K562 (cell line): ENCODE measurements around the gene SLC4A5. TPM values are rescaled to one million over a fixed set of nuclear protein-coding genes. Genes with fewer than 3 reads are reported as not detected.

Experiments
- ATAC-seq: fragments of 200-7000 bp; cut with Tn5 transposase; 3 replicates; pipeline ENCODE4 v1.9.1; 2020; ENCODE audit warnings: moderate library complexity
- BruUV-seq: library from RNA; stranded (reverse); fragments of 400-500 nt; replicated peaks from 2 replicates; lab custom pipeline; 2021; lab: Mats Ljungman, UMichigan
- CTCF ChIA-PET: fragments of 300-600 bp; formaldehyde crosslinking; extraction: SDS; loops from one replicate; lab custom pipeline; 2021; ENCODE audit warnings: low intra/inter-chr PET ratio; lab: Yijun Ruan, JAX
- POLR2A ChIA-PET: fragments of 300-600, 350-650 bp; sonication (Branson Sonifier 250); formaldehyde crosslinking; extraction: SDS; loops from one replicate; lab custom pipeline; 2021; ENCODE audit warnings: antibody characterized with exemption, inconsistent platforms; lab: Yijun Ruan, JAX
- DNase-seq, 4 experiments: peaks; one replicate each; pipeline versions ENCODE4 v3.0.0 to v3.0.0-alpha.2; 2011 to 2018; ENCODE audit warnings: low spot score in 3 of 4, mixed read lengths in 3 of 4; ENCODE audit errors: extremely low read depth in 1 of 4
- FAIRE-seq: peaks from 2 replicates; lab custom pipeline; 2011; peaks lifted over from hg19 to GRCh38; lab: Jason Lieb, UNC
- H2AFZ ChIP-seq: 2 replicates; pipeline ENCODE4 v1.6.0; 2011; ENCODE audit warnings: low read depth, low read length, control low read depth, inconsistent platforms
- H3K27ac ChIP-seq: fragments of 200-600 bp; 3 replicates; pipeline ENCODE4 v1.8.0; 2011; ENCODE audit warnings: low read depth, mild to moderate bottlenecking, control low read depth, inconsistent platforms, low read length, moderate library complexity, mixed read lengths; ENCODE audit errors: extremely low read depth
- H3K27me3 ChIP-seq, 2 experiments: fragments of 300-600 bp in 1 of 2; 2 replicates in 1 of 2; 3 replicates in 1 of 2; pipeline versions ENCODE4 v1.6.0 to v1.8.0; 2011; ENCODE audit warnings: inconsistent platforms in 2 of 2, low read length in 2 of 2, mild to moderate bottlenecking in 1 of 2, mixed read lengths in 1 of 2, moderate library complexity in 1 of 2; ENCODE audit not compliant: control insufficient read depth in 2 of 2, insufficient read depth in 2 of 2
- H3K36me3 ChIP-seq: fragments of 300-600 bp; 3 replicates; pipeline ENCODE4 v1.8.0; 2011; ENCODE audit warnings: mild to moderate bottlenecking, low read length, inconsistent platforms; ENCODE audit not compliant: control insufficient read depth, insufficient read depth
- H3K4me1 ChIP-seq, 2 experiments: fragments of 200-600 bp in 1 of 2; replicated peaks in 1 of 2; 2 replicates in 1 of 2; 3 replicates in 1 of 2; pipeline versions ENCODE4 v1.5.1 to v1.8.0; 2011; ENCODE audit warnings: inconsistent platforms in 2 of 2, low read length in 2 of 2, mild to moderate bottlenecking in 1 of 2, mixed read lengths in 1 of 2, moderate library complexity in 1 of 2; ENCODE audit not compliant: control insufficient read depth in 2 of 2, insufficient read depth in 2 of 2
- H3K4me2 ChIP-seq: 2 replicates; pipeline ENCODE4 v1.6.1; 2011; ENCODE audit warnings: low read length, control low read depth, inconsistent platforms, mixed read lengths; ENCODE audit not compliant: insufficient read depth
- H3K4me3 ChIP-seq: fragments of 200-600 bp; sonication (generic), shearing (Covaris generic); 2 replicates; pipeline ENCODE4 v1.5.1; 2016; ENCODE audit warnings: control low read depth, inconsistent platforms
- H3K79me2 ChIP-seq: fragments of 200-600 bp; 3 replicates; pipeline ENCODE4 v1.8.0; 2011; ENCODE audit warnings: low read length, inconsistent platforms; ENCODE audit not compliant: control insufficient read depth, insufficient read depth
- H3K9ac ChIP-seq, 2 experiments: 2 replicates each; pipeline versions ENCODE4 v1.6.0 to v1.6.1; 2011; ENCODE audit warnings: low read depth in 2 of 2, low read length in 2 of 2, control low read depth in 1 of 2, inconsistent platforms in 1 of 2, mild to moderate bottlenecking in 1 of 2, mixed read lengths in 1 of 2; ENCODE audit not compliant: insufficient read depth in 1 of 2
- H3K9me1 ChIP-seq: one replicate; pipeline ENCODE4 v1.6.0; 2011; ENCODE audit warnings: inconsistent platforms, mild to moderate bottlenecking, low read length, moderate library complexity; ENCODE audit not compliant: control insufficient read depth, insufficient read depth
- H3K9me3 ChIP-seq: replicated peaks from 2 replicates; pipeline ENCODE4 v1.5.1; 2011; ENCODE audit warnings: low read depth, low read length, inconsistent platforms; ENCODE audit not compliant: control insufficient read depth, insufficient read depth
- H4K20me1 ChIP-seq: replicated peaks from 2 replicates; pipeline ENCODE4 v1.6.1; 2011; ENCODE audit warnings: low read length, inconsistent platforms, mixed read lengths; ENCODE audit not compliant: control insufficient read depth, insufficient read depth
- PURB ChIP-seq: sonication (generic); formaldehyde crosslinking; IDR thresholded peaks from 2 replicates; pipeline ENCODE4 v1.9.0; 2021; ENCODE audit warnings: low read depth, mild to moderate bottlenecking, missing genetic modification reagents
- SMAD1 ChIP-seq: fragments of 150-350 bp; IDR thresholded peaks from 2 replicates; pipeline ENCODE4 v1.6.1; 2014; ENCODE audit warnings: low read length, low read depth; ENCODE audit not compliant: partially characterized antibody
- ZNF696 ChIP-seq: fragments of 250-450 bp; sonication (Bioruptor Pico); conservative IDR thresholded peaks from 2 replicates; pipeline ENCODE4 v1.4.0; 2020; ENCODE audit warnings: mild to moderate bottlenecking, moderate library complexity
- WGBS: fragments of 100-300 bp; shearing (Covaris generic); methylation state at CpG from one replicate; pipeline ENCODE4 v1.1.6; 2016; ENCODE audit warnings: low coverage, mixed read lengths; ENCODE audit not compliant: insufficient coverage; ENCODE audit errors: missing lambda C conversion rate; 5-methylcytosine and 5-hydroxymethylcytosine counted together
- in situ Hi-C: fragments of 300-500 bp; cut with MboI; formaldehyde crosslinking; loops from 4 replicates; pipeline ENCODE4 v1.15.0; 2018; ENCODE audit warnings: inconsistent platforms, mixed read lengths
- intact Hi-C: fragments of 100-400 bp; cut with micrococcal nuclease; formaldehyde crosslinking; loops from 2 replicates; pipeline ENCODE4 v1.14.2; 2022
- polyA plus RNA-seq, 8 experiments: library from polyadenylated mRNA; depleted of rRNA in 4 of 8; stranded (reverse) in 5 of 8; unstranded in 3 of 8; fragments of >200 nt; fragmentation: Nextera tagmentation in 2 of 8; fragmentation: Illumina TruSeq in 1 of 8; extraction: Ambion mirVana in 2 of 8; extraction: Trizol in 1 of 8; gene quantifications; 2 replicates each; pipeline versions ENCODE4 v1.2.1 to v1.2.3, GENCODE V29; 2011 to 2014; ENCODE audit warnings: inconsistent platforms in 1 of 8, missing spikeins in 1 of 8
- total RNA-seq, 7 experiments: library from RNA; depleted of rRNA in 6 of 7; stranded (reverse); fragments of >200 nt in 6 of 7; fragmentation: Illumina TruSeq in 2 of 7; extraction: Trizol in 2 of 7; gene quantifications; 2 replicates each; pipeline versions ENCODE4 v1.2.1 to v1.2.3, GENCODE V29; 2011 to 2021; ENCODE audit warnings: low replicate concordance in 1 of 7
- TF ChIP-seq, protein P1 (sequence below): fragments of 450-650 bp; IDR thresholded peaks from 2 replicates; pipeline ENCODE4 v1.6.1; 2014; ENCODE audit warnings: low read depth, mild to moderate bottlenecking, moderate library complexity, borderline replicate concordance
- TF ChIP-seq, protein P2 (sequence below): sonication (generic); formaldehyde crosslinking; IDR thresholded peaks from 2 replicates; pipeline ENCODE4 v1.8.1; 2023; ENCODE audit warnings: mild to moderate bottlenecking, missing genetic modification reagents

SLC4A5 gene
- total and polyA plus RNA-seq, 9 of the 15 experiments (the other 6 are each of a cell fraction or from before 2014, with no cell fraction given) = 0.03 to 0.77 (median 0.14) TPM; not detected in 1

DNA sequence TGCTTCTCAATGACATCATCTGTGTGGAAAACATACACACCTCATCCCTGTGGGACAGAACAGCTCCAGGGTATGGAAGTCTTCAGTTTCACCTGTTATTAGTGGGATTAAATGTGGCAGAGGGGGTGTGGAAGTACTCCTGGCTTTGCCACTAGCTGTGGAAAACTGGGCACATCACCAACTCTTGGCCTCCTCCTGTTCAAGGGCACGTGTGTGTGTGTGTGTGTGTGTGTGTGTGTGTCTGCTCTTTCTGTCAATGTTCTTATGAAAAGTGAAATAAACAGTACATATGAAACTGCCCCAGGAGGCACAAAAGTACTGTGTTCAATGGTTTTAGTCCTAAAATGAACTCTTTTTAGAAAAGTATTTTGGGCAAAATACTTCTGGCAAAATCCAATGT lies 78.9 kb downstream of the SLC4A5 start:
- CTCF ChIA-PET = no interaction called here
- 0% methylated on average over 1 of the region's 1 CpG for WGBS
- no peak for ATAC-seq

More for the DNA sequence above, 78.9 kb downstream of the SLC4A5 start:
- Histone ChIP-seq H3K9ac (no peak overlapping the region), H4K20me1 (no peaks in the 10 kb centered on the region), H3K9me3 (no peaks in the 10 kb centered on the region), H3K9me1 (no peaks in the 10 kb centered on the region), H3K27ac (no peak overlapping the region), H3K27me3 (peaks cover 0 to 14% of the 10 kb centered on the region in 2 experiments; a peak in 1 of 5 replicates), H3K4me3 (no peak overlapping the region), H3K4me2 (no peak overlapping the region), H2AFZ (no peak overlapping the region), H3K4me1 (peaks cover 6 to 9% of the 10 kb centered on the region in 2 experiments; a peak in 3 of 5 replicates), H3K79me2 (no peaks in the 10 kb centered on the region), H3K36me3 (no peaks in the 10 kb centered on the region)
- TF ChIP-seq, protein P1, sequence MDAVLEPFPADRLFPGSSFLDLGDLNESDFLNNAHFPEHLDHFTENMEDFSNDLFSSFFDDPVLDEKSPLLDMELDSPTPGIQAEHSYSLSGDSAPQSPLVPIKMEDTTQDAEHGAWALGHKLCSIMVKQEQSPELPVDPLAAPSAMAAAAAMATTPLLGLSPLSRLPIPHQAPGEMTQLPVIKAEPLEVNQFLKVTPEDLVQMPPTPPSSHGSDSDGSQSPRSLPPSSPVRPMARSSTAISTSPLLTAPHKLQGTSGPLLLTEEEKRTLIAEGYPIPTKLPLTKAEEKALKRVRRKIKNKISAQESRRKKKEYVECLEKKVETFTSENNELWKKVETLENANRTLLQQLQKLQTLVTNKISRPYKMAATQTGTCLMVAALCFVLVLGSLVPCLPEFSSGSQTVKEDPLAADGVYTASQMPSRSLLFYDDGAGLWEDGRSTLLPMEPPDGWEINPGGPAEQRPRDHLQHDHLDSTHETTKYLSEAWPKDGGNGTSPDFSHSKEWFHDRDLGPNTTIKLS = no peak
- TF ChIP-seq SMAD1 = no peak
- no peak for TF ChIP-seq PURB
- TF ChIP-seq, protein P2, sequence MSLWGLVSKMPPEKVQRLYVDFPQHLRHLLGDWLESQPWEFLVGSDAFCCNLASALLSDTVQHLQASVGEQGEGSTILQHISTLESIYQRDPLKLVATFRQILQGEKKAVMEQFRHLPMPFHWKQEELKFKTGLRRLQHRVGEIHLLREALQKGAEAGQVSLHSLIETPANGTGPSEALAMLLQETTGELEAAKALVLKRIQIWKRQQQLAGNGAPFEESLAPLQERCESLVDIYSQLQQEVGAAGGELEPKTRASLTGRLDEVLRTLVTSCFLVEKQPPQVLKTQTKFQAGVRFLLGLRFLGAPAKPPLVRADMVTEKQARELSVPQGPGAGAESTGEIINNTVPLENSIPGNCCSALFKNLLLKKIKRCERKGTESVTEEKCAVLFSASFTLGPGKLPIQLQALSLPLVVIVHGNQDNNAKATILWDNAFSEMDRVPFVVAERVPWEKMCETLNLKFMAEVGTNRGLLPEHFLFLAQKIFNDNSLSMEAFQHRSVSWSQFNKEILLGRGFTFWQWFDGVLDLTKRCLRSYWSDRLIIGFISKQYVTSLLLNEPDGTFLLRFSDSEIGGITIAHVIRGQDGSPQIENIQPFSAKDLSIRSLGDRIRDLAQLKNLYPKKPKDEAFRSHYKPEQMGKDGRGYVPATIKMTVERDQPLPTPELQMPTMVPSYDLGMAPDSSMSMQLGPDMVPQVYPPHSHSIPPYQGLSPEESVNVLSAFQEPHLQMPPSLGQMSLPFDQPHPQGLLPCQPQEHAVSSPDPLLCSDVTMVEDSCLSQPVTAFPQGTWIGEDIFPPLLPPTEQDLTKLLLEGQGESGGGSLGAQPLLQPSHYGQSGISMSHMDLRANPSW (CRISPR knock-in tag) = no peak
- no peak for TF ChIP-seq ZNF696 (CRISPR knock-in tag)
- POLR2A ChIA-PET = interaction anchor here (0.6 kb wide), 1 partner anchor 114 kb away, joined by 3 read pairs; no protein-coding TSS in a partner anchor
- intact Hi-C loops = no loop called here
- FAIRE-seq (no peak), DNase-seq (no peak)
- in situ Hi-C loops = loop anchor here (10.0 kb wide), 1 partner anchor 331 kb away; no protein-coding TSS in a partner anchor
- no TSS peak for BruUV-seq
